Dermis blood vessel endothelial cell (primary cell): ENCODE results near the gene PIEZO2. TPM values are rescaled to one million over a fixed set of nuclear protein-coding genes. Genes with fewer than 3 reads are reported as not detected.
"Not testable (repeated sequence)": the region's sequence is repeated elsewhere in the genome, so short reads cannot be mapped to it uniquely, and the experiment has no call there.

Experiments used
- DNase-seq: peaks from one replicate; pipeline ENCODE4 v3.0.0; 2010
- total RNA-seq: library from RNA; depleted of rRNA; stranded (reverse); fragments of >200 nt; gene quantifications from 2 replicates; pipeline ENCODE4 v1.2.3, GENCODE V29; 2014

The PIEZO2 gene
- total RNA-seq, 1 donor from 2014 or later = 141 TPM

GRCh38 chr18:10663750-10664149 lies 485.6 kb downstream of the PIEZO2 start:
- DNase-seq = no peak

GRCh38 chr18:10661317-10661716 lies 488.1 kb downstream of the PIEZO2 start:
- peak; percentile 50 for DNase-seq

GRCh38 chr18:10660179-10660884 lies 489.0 kb downstream of the PIEZO2 start:
- peak; percentile 13 for DNase-seq

GRCh38 chr18:10659594-10659993 lies 489.8 kb downstream of the PIEZO2 start:
- no peak for DNase-seq

GRCh38 chr18:10659000-10659399 lies 490.4 kb downstream of the PIEZO2 start:
- DNase-seq = no peak

GRCh38 chr18:10644003-10644402 lies 505.4 kb downstream of the PIEZO2 start:
- DNase-seq = not testable (repeated sequence)

- DNase-seq = not testable (repeated sequence)
These were observed 506.3 kb downstream of the PIEZO2 start for GRCh38 chr18:10642915-10643524.

- DNase-seq = not testable (repeated sequence)
These were observed 510.9 kb downstream of the PIEZO2 start for GRCh38 chr18:10638539-10638885.

GRCh38 chr18:10637858-10638538 lies 511.4 kb downstream of the PIEZO2 start:
- not testable (repeated sequence) for DNase-seq

GRCh38 chr18:10629076-10629475 lies 520.3 kb downstream of the PIEZO2 start:
- peak; percentile 2 for DNase-seq

- not testable (repeated sequence) for DNase-seq
These were observed 522.7 kb downstream of the PIEZO2 start for GRCh38 chr18:10626606-10627213.

- DNase-seq = not testable (repeated sequence)
These were observed 525.8 kb downstream of the PIEZO2 start for GRCh38 chr18:10623606-10624005.

- DNase-seq = not testable (repeated sequence)
These were observed 526.4 kb downstream of the PIEZO2 start for GRCh38 chr18:10622982-10623381.

- DNase-seq = not testable (repeated sequence)
These were observed 528.6 kb downstream of the PIEZO2 start for GRCh38 chr18:10620670-10621329.
